Measurements from ENCODE around the gene RFX7.

RFX7 gene

GRCh38 chr15:56222302-56222701 is 21.4 kb downstream of the RFX7 start:
- Histone ChIP-seq H3K4me1 (no peaks in the 10 kb centered on the region), H3K36me3 (peaks cover 0 to 4% (median 0%) of the 10 kb centered on the region in 3 donors), H3K9me3 (peaks cover 0 to 5% (median 0%) of the 10 kb centered on the region in 3 donors), H3K27ac (no peak overlapping the region), H3K4me3 (no peak overlapping the region), H3K27me3 (no peaks in the 10 kb centered on the region)
- TF ChIP-seq CTCF (IDR thresholded peaks at IDR 0.05), result no peak
- intact Hi-C loops (cut with DNase I; ENCODE audit: low total_unique reads), result no loop called here
- no peak for DNase-seq

GRCh38 chr15:56217341-56217740 is 26.3 kb downstream of the RFX7 start:
- Histone ChIP-seq H3K27me3 (no peaks in the 10 kb centered on the region), H3K36me3 (no peaks in the 10 kb centered on the region), H3K9me3 (no peaks in the 10 kb centered on the region), H3K4me1 (peaks cover 0 to 10% (median 0%) of the 10 kb centered on the region in 4 donors), H3K27ac (no peak overlapping the region), H3K4me3 (no peak overlapping the region)
- intact Hi-C loops (cut with DNase I; ENCODE audit: low total_unique reads), result no loop called here
- TF ChIP-seq CTCF (IDR thresholded peaks at IDR 0.05), result no peak
- no peak for DNase-seq

- no peak for TF ChIP-seq CTCF (IDR thresholded peaks at IDR 0.05)
- peaks cover 0 to 10% (median 0%) of the 10 kb centered on the region in 4 donors for H3K4me1 ChIP-seq
- H3K4me3 ChIP-seq, result no peak overlapping the region
- intact Hi-C loops (cut with DNase I; ENCODE audit: low total_unique reads), result no loop called here
- DNase-seq, result no peak
- H3K27ac ChIP-seq, result no peak overlapping the region
- H3K9me3 ChIP-seq, result no peaks in the 10 kb centered on the region
- no peaks in the 10 kb centered on the region for H3K36me3 ChIP-seq
- no peaks in the 10 kb centered on the region for H3K27me3 ChIP-seq
Measured at GRCh38 chr15:56215769-56216168, 27.9 kb downstream of the RFX7 start.

- no peak for DNase-seq
- Histone ChIP-seq H3K4me1 (peaks cover 0 to 32% (median 0%) of the 10 kb centered on the region in 4 donors), H3K27me3 (no peaks in the 10 kb centered on the region), H3K36me3 (no peaks in the 10 kb centered on the region), H3K4me3 (no peak overlapping the region), H3K9me3 (no peaks in the 10 kb centered on the region), H3K27ac (no peak overlapping the region)
- no peak for TF ChIP-seq CTCF (IDR thresholded peaks at IDR 0.05)
- intact Hi-C loops (cut with DNase I; ENCODE audit: low total_unique reads), result no loop called here
Measured at GRCh38 chr15:56211960-56212550, 31.6 kb downstream of the RFX7 start.

- Histone ChIP-seq H3K4me3 (no peak overlapping the region), H3K9me3 (no peaks in the 10 kb centered on the region), H3K4me1 (peaks cover 0 to 25% (median 0%) of the 10 kb centered on the region in 4 donors), H3K36me3 (no peaks in the 10 kb centered on the region), H3K27ac (no peak overlapping the region), H3K27me3 (no peaks in the 10 kb centered on the region)
- intact Hi-C loops (cut with DNase I; ENCODE audit: low total_unique reads), result no loop called here
- no peak for DNase-seq
- TF ChIP-seq CTCF (IDR thresholded peaks at IDR 0.05), result no peak
Measured at GRCh38 chr15:56211064-56211463, 32.6 kb downstream of the RFX7 start.
